Right lobe of liver (tissue), 6 donors: ENCODE data around the gene RIMS4. TPM values are rescaled to one million over a fixed set of nuclear protein-coding genes. Genes with fewer than 3 reads are reported as not detected.

Source experiments
- ATAC-seq, 4 donors: fragments of 200-7000 bp; cut with Tn5 transposase; one replicate each; pipeline ENCODE4 v1.9.1; 2020; ENCODE audit warnings: mild to moderate bottlenecking in 4 of 4, moderate library complexity in 4 of 4
- DNase-seq, 3 donors: peaks; one replicate each; pipeline ENCODE4 v3.0.0-alpha.2; 2020
- H3K27ac ChIP-seq, 3 donors: fragments of 200-600 bp; one replicate each; pipeline ENCODE4 v1.8.0; 2022
- H3K27me3 ChIP-seq, 2 donors: fragments of 200-600 bp; one replicate each; pipeline ENCODE4 v1.8.0; 2022
- H3K36me3 ChIP-seq, 4 donors: fragments of 200-600 bp; sonication (generic) in 1 of 4; one replicate each; pipeline versions ENCODE4 v1.5.1 to v1.8.0; 2017 to 2022; ENCODE audit warnings: control low read depth in 1 of 4
- H3K4me1 ChIP-seq, 4 donors: fragments of 200-600 bp; sonication (generic) in 1 of 4; one replicate each; pipeline versions ENCODE4 v1.5.1 to v1.8.0; 2017 to 2022; ENCODE audit warnings: control low read depth in 1 of 4
- H3K4me3 ChIP-seq, 3 donors: fragments of 200-600 bp; one replicate each; pipeline ENCODE4 v1.8.0; 2022
- H3K9me3 ChIP-seq, 4 donors: fragments of 200-600 bp; sonication (generic) in 1 of 4; one replicate each; pipeline versions ENCODE4 v1.5.1 to v1.8.0; 2017 to 2022; ENCODE audit warnings: control low read depth in 1 of 4
- CTCF ChIP-seq, 4 donors: fragments of 200-600 bp in 3 of 4; fragments of 450-650 bp in 1 of 4; IDR thresholded peaks; one replicate each; pipeline versions ENCODE4 v1.5.1 to v1.8.0; 2016 to 2022; ENCODE audit warnings: antibody characterized with exemption in 4 of 4, mild to moderate bottlenecking in 2 of 4
- POLR2A ChIP-seq: fragments of 450-650 bp; IDR thresholded peaks from one replicate; pipeline ENCODE4 v1.6.1; 2017; ENCODE audit warnings: antibody characterized with exemption, mild to moderate bottlenecking
- WGBS: methylation state at CpG from one replicate; pipeline ENCODE4 v1.1.6; 2018; ENCODE audit warnings: low coverage, low lambda C conversion rate; ENCODE audit not compliant: insufficient coverage; ENCODE audit errors: missing lambda C conversion rate; 5-methylcytosine and 5-hydroxymethylcytosine counted together
- intact Hi-C, 2 donors: fragments of 100-400 bp; cut with DNase I; formaldehyde crosslinking; loops; one replicate each; pipeline versions ENCODE4 v1.11.2 to v1.14.1; 2022
- total RNA-seq, 6 experiments: library from RNA; depleted of rRNA in 2 of 6; stranded (reverse); fragments of >200 nt in 2 of 6; fragmentation: NEBNext Ultra II Directional in 3 of 6; extraction: Animal tissue kit (Norgen Biotek cat#: 25700) in 3 of 6; gene quantifications; one replicate each; pipeline versions ENCODE4 v1.1.0 to v1.2.4, GENCODE V29; 2016 to 2023
- donor health status: DM: no; HTN: yes; CAD: no.
- donor health status: DM: no; HTN: no; CAD: no.
- donor health status: DM: no; HTN: no; CAD: no.
- donor health status: DM: no; HTN: yes; CAD: no.
- donor health status: DM: no; HTN: yes; CAD: no.

RIMS4 gene
- total RNA-seq, 6 experiments from 2014 or later: not detected

DNA sequence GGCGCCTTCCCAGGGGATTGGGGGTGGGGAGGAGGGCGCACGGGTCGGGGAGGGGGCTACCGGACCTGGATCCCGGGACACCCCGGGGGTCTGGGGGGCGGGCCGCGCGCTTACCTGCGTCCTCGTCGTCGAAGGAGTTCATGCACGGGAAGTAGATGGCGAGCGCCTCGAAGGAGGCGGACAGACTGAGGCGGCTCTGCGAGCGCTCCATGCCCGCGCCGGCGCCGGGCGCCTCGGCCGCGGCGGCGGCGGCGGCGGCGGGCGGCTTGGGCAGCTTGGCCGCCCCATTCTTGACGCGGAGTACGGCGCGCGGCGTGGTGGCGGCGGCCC lies 320 bp downstream of the RIMS4 start:
- no peak for DNase-seq
- Histone ChIP-seq H3K9me3 (no peaks in the 10 kb centered on the region), H3K36me3 (no peaks in the 10 kb centered on the region), H3K27ac (no peak overlapping the region), H3K4me1 (no peaks in the 10 kb centered on the region), H3K27me3 (peaks cover 0 to 15% of the 10 kb centered on the region in 2 donors), H3K4me3 (no peak overlapping the region)
- ATAC-seq: no peak
- TF ChIP-seq CTCF (IDR thresholded peaks at IDR 0.05) (no peak), POLR2A (no peak)
- intact Hi-C loops: no loop called here
- no CpG with 5 or more reads among the region's 49 CpGs for WGBS

GRCh38 chr20:44809380-44810060 lies 826 bp downstream of the RIMS4 start:
- Histone ChIP-seq H3K27me3 (peaks cover 0 to 15% of the 10 kb centered on the region in 2 donors), H3K27ac (no peak overlapping the region), H3K4me3 (no peak overlapping the region), H3K36me3 (no peaks in the 10 kb centered on the region), H3K9me3 (no peaks in the 10 kb centered on the region), H3K4me1 (no peaks in the 10 kb centered on the region)
- intact Hi-C loops: no loop called here
- peak in 1 of 3 donors; percentile 30 for DNase-seq
- TF ChIP-seq POLR2A: no peak
- no peak for TF ChIP-seq CTCF (IDR thresholded peaks at IDR 0.05)
- 9% methylated on average over 12 of the region's 34 CpGs for WGBS
- ATAC-seq: no peak

DNA sequence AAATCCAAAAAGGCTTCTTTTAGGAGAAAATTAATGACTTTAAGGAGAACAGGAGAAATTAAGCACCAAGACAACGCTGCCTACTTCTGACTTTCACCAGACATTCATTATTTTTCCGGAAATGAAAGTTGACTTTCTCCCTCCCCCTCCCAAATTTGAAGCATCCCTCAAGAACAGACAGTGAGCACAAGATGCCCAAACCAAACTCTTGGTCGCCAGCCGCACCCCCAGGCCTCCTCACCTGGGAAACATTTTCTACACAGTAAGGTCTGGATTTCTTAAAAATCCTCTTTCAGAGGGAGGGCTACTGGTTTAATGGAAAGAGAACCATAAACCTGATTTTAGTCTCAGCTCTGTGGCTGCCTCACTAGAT lies 2.7 kb downstream of the RIMS4 start:
- no peaks in the 10 kb centered on the region for H3K36me3 ChIP-seq
- WGBS: 62% methylated on average over 4 of the region's 4 CpGs
- TF ChIP-seq POLR2A (no peak), CTCF (IDR thresholded peaks at IDR 0.05) (no peak)
- peaks cover 0 to 15% of the 10 kb centered on the region in 2 donors for H3K27me3 ChIP-seq
- H3K4me3 ChIP-seq: no peak overlapping the region
- H3K9me3 ChIP-seq: no peaks in the 10 kb centered on the region
- H3K27ac ChIP-seq: no peak overlapping the region
- DNase-seq: no peak
- intact Hi-C loops: no loop called here
- no peak for ATAC-seq
- no peaks in the 10 kb centered on the region for H3K4me1 ChIP-seq

DNA sequence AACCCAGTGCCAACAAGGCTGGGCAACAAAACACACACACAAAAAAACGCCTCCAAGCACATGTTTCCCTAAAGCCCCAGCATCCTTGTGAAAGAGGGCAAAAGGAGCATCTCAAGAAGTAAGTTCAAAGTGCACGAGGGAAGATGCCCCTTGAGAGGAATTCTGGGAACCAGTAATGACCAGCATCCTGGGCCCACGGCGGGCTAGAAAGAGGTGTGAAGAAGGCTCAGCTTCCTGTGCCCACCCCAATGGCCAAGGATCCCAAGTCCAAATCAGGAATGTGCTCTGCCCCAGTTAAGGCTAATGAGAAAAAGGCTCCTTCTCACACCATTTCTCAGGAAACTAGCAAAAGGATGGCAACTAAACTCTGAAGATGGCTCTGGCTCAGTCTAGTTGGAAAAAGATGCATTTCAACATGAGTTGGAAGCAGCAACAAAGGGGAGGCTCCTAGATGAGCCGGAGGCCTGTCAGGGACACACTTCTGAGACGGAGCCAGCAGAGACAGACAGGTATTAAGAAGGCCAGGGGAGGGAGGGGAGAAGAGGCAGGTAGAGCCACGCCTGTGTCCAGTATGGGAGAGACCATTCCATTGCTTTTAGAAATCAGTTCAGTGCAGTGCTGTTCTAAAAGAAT lies 3.2 kb downstream of the RIMS4 start:
- Histone ChIP-seq H3K4me3 (no peak overlapping the region), H3K27me3 (peaks cover 0 to 15% of the 10 kb centered on the region in 2 donors), H3K36me3 (no peaks in the 10 kb centered on the region), H3K4me1 (no peaks in the 10 kb centered on the region), H3K9me3 (no peaks in the 10 kb centered on the region), H3K27ac (no peak overlapping the region)
- 40% methylated on average over 6 of the region's 7 CpGs for WGBS
- DNase-seq (no peak), ATAC-seq (no peak)
- TF ChIP-seq POLR2A (no peak), CTCF (IDR thresholded peaks at IDR 0.05) (no peak)
- intact Hi-C loops: no loop called here
